HCT116 (cell line): ENCODE data around the gene EGLN3. TPM values are rescaled to one million over a fixed set of nuclear protein-coding genes. Genes with fewer than 3 reads are reported as not detected.

ENCODE experiments used
- ATAC-seq: fragments of 200-7000 bp; cut with Tn5 transposase; 2 replicates; pipeline ENCODE4 v1.9.1; 2020; ENCODE audit warnings: mild to moderate bottlenecking, moderate library complexity
- BruUV-seq: library from RNA; stranded (reverse); fragments of 400-500 nt; replicated peaks from 2 replicates; lab custom pipeline; 2021; lab: Mats Ljungman, UMichigan
- CTCF ChIA-PET: fragments of 300-600 bp; sonication (Branson Sonifier 250); formaldehyde crosslinking; loops from one replicate; lab custom pipeline; 2021; ENCODE audit warnings: antibody characterized with exemption; lab: Charles Lee
- POLR2A ChIA-PET: fragments of 300-600, 350-600 bp; sonication (Branson Sonifier 250); formaldehyde crosslinking; loops from one replicate; lab custom pipeline; 2021; ENCODE audit warnings: antibody characterized with exemption; lab: Charles Lee
- RAD21 ChIA-PET, 2 experiments: fragments of 300-600 bp; sonication (Branson Sonifier 250); formaldehyde crosslinking; loops; one replicate each; lab custom pipeline; 2023; ENCODE audit warnings: low total read pairs in 2 of 2; ENCODE audit not compliant: uncharacterized antibody in 2 of 2, unreplicated experiment in 2 of 2, low non-redundant PET in 1 of 2; lab: Charles Lee
- DNase-seq: peaks from one replicate; pipeline ENCODE4 v3.0.0-alpha.2; 2010; ENCODE audit warnings: low read depth, low spot score
- H2AFZ ChIP-seq: fragments of 200-600 bp; shearing (Covaris generic), sonication (generic); 2 replicates; pipeline ENCODE4 v1.6.1; 2017; ENCODE audit warnings: low read depth, mixed run types, mixed read lengths, antibody characterized with exemption, low read length; ENCODE audit not compliant: poor library complexity, severe bottlenecking
- H3K27ac ChIP-seq: 2 replicates; pipeline ENCODE4 v1.5.1; 2012; ENCODE audit warnings: low read depth, low read length
- H3K27me3 ChIP-seq: fragments of 200-600 bp; sonication (generic); 2 replicates; pipeline ENCODE4 v1.6.1; 2016; ENCODE audit warnings: mixed run types, low read length, mixed read lengths; ENCODE audit not compliant: insufficient read depth
- H3K36me3 ChIP-seq, 2 experiments: fragments of 200-500 bp in 1 of 2; fragments of 200-600 bp in 1 of 2; sonication (Bioruptor generic) in 1 of 2; sonication (generic) in 1 of 2; 2 replicates each; pipeline versions ENCODE4 v1.5.1 to v1.6.1; 2014 to 2016; ENCODE audit warnings: low read length in 2 of 2, inconsistent platforms in 1 of 2, mixed read lengths in 1 of 2, mixed run types in 1 of 2; ENCODE audit not compliant: insufficient read depth in 2 of 2, control insufficient read depth in 1 of 2
- H3K4me1 ChIP-seq, 2 experiments: fragments of 200-600 bp in 1 of 2; sonication (generic) in 1 of 2; 2 replicates each; pipeline versions ENCODE4 v1.5.1 to v1.6.1; 2012 to 2017; ENCODE audit warnings: low read length in 2 of 2, inconsistent platforms in 1 of 2, mild to moderate bottlenecking in 1 of 2, mixed read lengths in 1 of 2, mixed run types in 1 of 2, moderate library complexity in 1 of 2; ENCODE audit not compliant: insufficient read depth in 2 of 2, control insufficient read depth in 1 of 2
- H3K4me2 ChIP-seq: fragments of 200-600 bp; sonication (generic); 2 replicates; pipeline ENCODE4 v1.6.1; 2017; ENCODE audit warnings: mixed run types, low read length, mixed read lengths
- H3K4me3 ChIP-seq, 2 experiments: fragments of 200-600 bp in 1 of 2; sonication (generic) in 1 of 2; replicated peaks in 1 of 2; 2 replicates each; pipeline ENCODE4 v1.5.1; 2011 to 2016; ENCODE audit warnings: low read length in 2 of 2, control low read depth in 1 of 2, low read depth in 1 of 2, mild to moderate bottlenecking in 1 of 2, mixed read lengths in 1 of 2, mixed run types in 1 of 2
- H3K79me2 ChIP-seq: fragments of 200-600 bp; sonication (generic); 2 replicates; pipeline ENCODE4 v1.6.1; 2017; ENCODE audit warnings: mild to moderate bottlenecking, mixed run types, low read length, moderate library complexity, mixed read lengths; ENCODE audit not compliant: insufficient read depth
- H3K9ac ChIP-seq: fragments of 200-600 bp; sonication (generic); 2 replicates; pipeline ENCODE4 v1.6.1; 2016; ENCODE audit warnings: low read length, mixed read lengths
- H3K9me2 ChIP-seq: fragments of 200-600 bp; sonication (generic), shearing (Covaris generic); 2 replicates; pipeline ENCODE4 v1.6.1; 2017; ENCODE audit warnings: mixed run types, mild to moderate bottlenecking, moderate library complexity; ENCODE audit not compliant: insufficient read depth
- H3K9me3 ChIP-seq, 2 experiments: fragments of 200-500 bp in 1 of 2; fragments of 200-600 bp in 1 of 2; sonication (Bioruptor generic) in 1 of 2; sonication (generic) in 1 of 2; 2 replicates each; pipeline ENCODE4 v1.6.1; 2014 to 2017; ENCODE audit warnings: low read length in 2 of 2, mixed read lengths in 2 of 2, inconsistent platforms in 1 of 2, low read depth in 1 of 2, mild to moderate bottlenecking in 1 of 2, mixed run types in 1 of 2, moderate library complexity in 1 of 2; ENCODE audit not compliant: control insufficient read depth in 1 of 2, insufficient read depth in 1 of 2
- H4K20me1 ChIP-seq: fragments of 200-600 bp; sonication (generic), shearing (Covaris generic); 2 replicates; pipeline ENCODE4 v1.6.1; 2017; ENCODE audit warnings: mixed run types, mild to moderate bottlenecking, moderate library complexity; ENCODE audit not compliant: insufficient read depth
- CEBPB ChIP-seq: IDR thresholded peaks from 2 replicates; pipeline ENCODE4 v1.6.1; 2012; ENCODE audit warnings: low read depth
- CTCF ChIP-seq, 3 experiments: fragments of 200-600 bp in 1 of 3; sonication (generic) in 1 of 3; IDR thresholded peaks in 2 of 3; conservative IDR thresholded peaks in 1 of 3; 2 replicates each; pipeline ENCODE4 v1.5.1; 2012 to 2017; ENCODE audit warnings: low read depth in 2 of 3, low read length in 2 of 3, antibody characterized with exemption in 1 of 3, borderline replicate concordance in 1 of 3, control low read depth in 1 of 3, mild to moderate bottlenecking in 1 of 3, mixed read lengths in 1 of 3, mixed run types in 1 of 3, moderate library complexity in 1 of 3; ENCODE audit not compliant: insufficient read depth in 1 of 3
- ELF1 ChIP-seq: IDR thresholded peaks from 2 replicates; pipeline ENCODE4 v1.6.1; 2012; ENCODE audit warnings: low read depth, borderline replicate concordance
- EZH2phosphoT487 ChIP-seq: fragments of 200-600 bp; IDR thresholded peaks from 2 replicates; pipeline ENCODE4 v1.6.1; 2018; ENCODE audit warnings: antibody characterized with exemption, borderline replicate concordance
- FOSL1 ChIP-seq: IDR thresholded peaks from 2 replicates; pipeline ENCODE4 v1.6.1; 2012; ENCODE audit warnings: low read depth
- MAX ChIP-seq: IDR thresholded peaks from 2 replicates; pipeline ENCODE4 v1.6.1; 2012
- POLR2A ChIP-seq: IDR thresholded peaks from 2 replicates; pipeline ENCODE4 v1.7.0; 2011; ENCODE audit warnings: borderline replicate concordance; ENCODE audit not compliant: insufficient read depth, insufficient read length; ENCODE audit errors: extremely low read depth
- RAD21 ChIP-seq: IDR thresholded peaks from 2 replicates; pipeline ENCODE4 v1.6.1; 2012; ENCODE audit warnings: low read depth, mild to moderate bottlenecking
- SRF ChIP-seq: IDR thresholded peaks from 2 replicates; pipeline ENCODE4 v1.6.1; 2012; ENCODE audit warnings: low read depth
- ZNF274 ChIP-seq: fragments of 200-500 bp; sonication (Bioruptor generic); IDR thresholded peaks from 2 replicates; pipeline ENCODE4 v1.6.1; 2014; ENCODE audit warnings: mild to moderate bottlenecking, low read depth, low read length, inconsistent platforms
- intact Hi-C: fragments of 100-400 bp; cut with micrococcal nuclease; formaldehyde crosslinking; loops from 2 replicates; pipeline ENCODE4 v1.10.0; 2022
- total RNA-seq: library from RNA; stranded (reverse); gene quantifications from one replicate; pipeline ENCODE4 v1.2.1, GENCODE V29; 2021; ENCODE audit not compliant: unreplicated experiment
- TF ChIP-seq, protein P1 (sequence below): IDR thresholded peaks from 2 replicates; pipeline ENCODE4 v1.6.1; 2012

The EGLN3 gene
- total RNA-seq, 1 experiment from 2014 or later = 13.6 TPM

- no TSS peak for BruUV-seq
- POLR2A ChIA-PET = no interaction called here
- intact Hi-C loops = no loop called here
Observed at GRCh38 chr14:33993246-33993645, 42.4 kb upstream of the EGLN3 start.

More at GRCh38 chr14:33993246-33993645, 42.4 kb upstream of the EGLN3 start:
- Histone ChIP-seq H3K27ac (no peak overlapping the region), H4K20me1 (no peaks in the 10 kb centered on the region), H3K27me3 (no peaks in the 10 kb centered on the region), H3K79me2 (no peaks in the 10 kb centered on the region), H3K4me3 (no peak overlapping the region), H3K4me2 (no peak overlapping the region), H3K9me2 (no peaks in the 10 kb centered on the region), H2AFZ (no peak overlapping the region), H3K36me3 (no peaks in the 10 kb centered on the region), H3K4me1 (peaks cover 0 to 7% of the 10 kb centered on the region in 2 experiments; a peak in 1 of 4 replicates), H3K9me3 (no peaks in the 10 kb centered on the region), H3K9ac (no peak overlapping the region)
- TF ChIP-seq POLR2A (no peak), CTCF (IDR thresholded peaks at IDR 0.05 in 2 of 3, conservative IDR thresholded peaks at IDR 0.05 in 1 of 3; ENCODE audit: borderline replicate concordance in 1 of 3, insufficient read depth in 1 of 3, low read depth in 2 of 3, low read length in 2 of 3) (no peak), SRF (no peak), RAD21 (no peak), ZNF274 (no peak), FOSL1 (no peak), CEBPB (no peak), MAX (no peak), EZH2phosphoT487 (no peak), ELF1 (no peak)
- TF ChIP-seq, protein P1, sequence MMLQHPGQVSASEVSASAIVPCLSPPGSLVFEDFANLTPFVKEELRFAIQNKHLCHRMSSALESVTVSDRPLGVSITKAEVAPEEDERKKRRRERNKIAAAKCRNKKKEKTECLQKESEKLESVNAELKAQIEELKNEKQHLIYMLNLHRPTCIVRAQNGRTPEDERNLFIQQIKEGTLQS = no peak
- ChIA-PET CTCF (interaction anchor here (1.5 kb wide), 1 partner anchor 144 kb away, joined by 3 read pairs; no protein-coding TSS in a partner anchor), RAD21 (no interaction called here)
- ATAC-seq (no peak), DNase-seq (no peak)
